ENCODE results near the gene LMNA.

- TF ChIP-seq CTCF (conservative IDR thresholded peaks at IDR 0.05; ENCODE audit: low read length) (no peak), EZH2phosphoT487 (IDR thresholded peaks at IDR 0.05; ENCODE audit: borderline replicate concordance, low read depth, low read length) (no peak)
Measured at GRCh38 chr1:156106624-156107488, 7.7 kb upstream of the LMNA start.

Data from OCI-LY7 (cell line).